Measurements from ENCODE around the gene OTOA.
"Not testable (repeated sequence)": the region's sequence is repeated elsewhere in the genome, so short reads cannot be mapped to it uniquely, and the experiment has no call there.

OTOA gene

DNA sequence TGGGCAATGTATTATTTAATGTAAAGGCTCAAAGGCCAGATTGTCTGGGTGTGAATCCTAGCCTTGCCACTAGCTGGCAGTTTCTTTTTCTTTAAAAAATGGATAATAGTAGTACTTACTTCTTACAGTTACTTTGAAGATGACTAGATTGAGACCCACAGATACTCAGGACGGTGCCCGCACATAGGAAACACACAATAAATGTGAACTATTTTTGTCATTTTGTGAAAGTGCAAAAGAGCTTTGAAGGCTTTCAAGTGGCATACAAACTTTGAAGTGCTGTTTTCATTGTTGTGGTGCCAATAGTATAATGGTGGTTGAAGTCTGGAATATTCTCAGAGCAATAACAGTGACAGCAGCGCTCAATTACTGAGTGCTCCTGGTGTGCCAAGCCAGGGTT is 63.6 kb downstream of the OTOA start:
- DNase-seq = no peak

DNA sequence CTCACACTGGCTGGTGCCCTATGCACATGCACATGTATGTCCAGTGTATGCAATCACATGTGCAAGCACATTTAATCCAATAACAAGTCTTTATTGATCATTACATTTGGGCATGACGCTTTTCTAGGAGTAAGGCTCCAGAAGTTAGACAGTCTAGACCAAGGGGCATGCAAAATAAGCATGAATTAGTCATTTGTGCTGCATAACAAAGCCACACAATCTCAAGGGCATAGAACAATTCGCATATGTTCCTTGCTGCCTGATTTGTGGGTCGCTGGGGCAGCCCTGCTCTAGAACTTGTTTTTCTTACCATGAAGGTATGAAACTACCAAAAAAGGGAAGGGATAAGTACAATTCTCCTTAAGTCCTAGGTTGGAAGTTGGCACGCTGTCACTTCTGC is 67.5 kb downstream of the OTOA start:
- DNase-seq = not testable (repeated sequence)

DNA sequence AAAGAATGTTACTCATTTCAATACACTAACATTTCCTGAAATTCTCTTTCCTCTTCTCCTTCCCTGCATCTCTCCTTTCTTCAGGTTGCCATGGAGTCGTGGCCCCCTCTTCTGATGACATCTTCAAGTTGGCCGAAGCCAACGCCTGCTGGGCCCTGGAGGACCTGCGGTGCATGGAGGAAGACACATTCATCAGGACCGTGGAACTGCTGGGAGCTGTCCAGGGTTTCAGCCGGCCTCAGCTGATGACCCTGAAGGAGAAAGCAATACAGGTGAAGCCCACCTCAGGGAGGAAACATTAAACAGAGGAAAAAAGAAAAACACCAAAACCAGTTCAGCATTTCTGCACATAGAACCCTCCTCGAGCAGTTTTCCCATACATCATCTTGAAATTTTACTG is 76.9 kb downstream of the OTOA start:
- not testable (repeated sequence) for DNase-seq

DNA sequence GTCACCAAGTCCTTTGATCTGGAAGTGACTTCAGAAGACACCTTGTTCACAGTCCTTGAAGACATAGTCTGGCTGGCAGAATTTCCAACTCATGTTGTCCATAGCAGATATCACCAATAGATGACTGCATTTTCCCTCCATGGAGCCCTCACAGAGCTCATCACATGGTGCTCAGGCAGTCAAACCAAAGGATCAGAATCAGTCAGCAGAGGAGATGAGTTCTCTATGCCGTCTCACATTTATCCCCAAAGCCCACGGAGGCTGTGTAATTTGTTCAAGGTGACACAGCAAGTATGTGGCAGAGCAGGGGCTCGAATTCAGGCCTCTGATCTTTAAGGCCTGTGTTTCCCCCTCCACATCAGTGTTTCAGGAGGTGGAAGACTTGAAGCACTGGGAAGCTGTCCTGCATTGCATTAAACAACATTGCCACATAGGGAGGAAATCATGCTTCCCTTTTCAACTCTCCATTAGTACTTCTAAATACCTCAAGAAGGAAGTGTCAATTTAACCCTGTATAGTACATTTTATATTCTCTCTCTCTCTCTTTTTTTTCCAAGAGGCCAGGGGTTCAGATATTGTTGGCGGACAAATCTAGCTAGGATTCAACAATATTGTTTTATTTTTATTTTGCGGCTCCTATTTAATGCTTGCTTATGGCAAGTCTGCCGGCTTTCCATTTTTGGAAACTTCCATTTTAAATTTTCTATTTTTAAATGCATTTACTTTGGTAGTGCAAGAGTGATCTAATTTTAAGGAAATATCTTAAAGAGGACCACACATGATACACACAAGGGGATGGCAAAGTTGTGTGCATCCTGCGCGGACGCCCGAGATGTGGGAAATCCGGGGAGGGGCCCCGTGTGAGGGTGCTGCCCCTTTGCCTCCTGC is 92.7 kb downstream of the OTOA start:
- DNase-seq = peak; percentile 4 to 15

DNA sequence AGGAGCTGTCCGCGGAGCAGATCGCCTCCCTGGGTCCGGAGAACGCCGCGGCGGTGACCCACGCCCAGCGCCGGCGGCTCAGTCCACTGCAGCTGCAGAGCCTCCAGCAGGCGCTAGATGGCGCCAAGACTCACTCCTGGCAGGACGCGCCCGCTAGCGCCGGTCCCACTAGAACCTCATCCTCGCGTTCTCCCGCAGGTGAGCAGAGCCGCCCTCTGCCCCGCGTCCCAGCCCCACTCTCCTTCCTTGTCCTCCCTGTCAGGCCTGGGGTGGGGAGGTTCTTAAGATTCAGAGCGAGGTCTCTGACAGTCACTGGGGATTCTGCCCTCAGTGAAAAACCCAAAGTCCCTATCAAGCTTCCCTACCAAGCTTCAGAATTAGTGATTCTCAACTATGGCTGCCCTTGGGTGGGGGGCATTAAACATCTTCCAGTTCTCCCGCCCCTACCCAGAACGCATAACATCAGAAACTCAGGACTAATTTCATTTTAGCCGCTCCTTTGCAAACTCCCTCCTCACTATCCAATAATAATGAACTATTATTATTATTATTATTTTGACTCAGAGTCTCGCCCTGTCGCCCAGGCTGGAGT is 93.4 kb downstream of the OTOA start:
- DNase-seq = not testable (repeated sequence)

DNA sequence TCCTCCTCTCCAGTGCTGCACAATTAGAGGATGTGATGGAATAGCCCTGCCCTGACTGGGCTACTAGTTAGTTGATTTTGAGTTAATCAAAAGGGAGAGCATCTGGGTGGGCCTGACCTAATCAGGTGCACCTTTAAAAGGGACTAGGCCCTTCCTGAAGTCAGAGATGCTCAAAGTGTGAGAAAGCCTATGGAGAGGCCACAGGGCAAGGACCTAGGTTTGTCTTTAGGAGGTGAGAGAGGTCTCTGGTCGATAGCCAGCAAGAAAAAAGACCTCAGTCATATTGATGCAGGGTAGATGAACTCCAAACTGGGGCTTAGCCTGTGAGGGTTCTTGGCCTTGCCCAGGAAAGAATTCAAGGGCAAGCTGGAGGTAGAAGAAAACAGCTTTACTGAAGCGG is 104.5 kb downstream of the OTOA start:
- not testable (repeated sequence) for DNase-seq

DNA sequence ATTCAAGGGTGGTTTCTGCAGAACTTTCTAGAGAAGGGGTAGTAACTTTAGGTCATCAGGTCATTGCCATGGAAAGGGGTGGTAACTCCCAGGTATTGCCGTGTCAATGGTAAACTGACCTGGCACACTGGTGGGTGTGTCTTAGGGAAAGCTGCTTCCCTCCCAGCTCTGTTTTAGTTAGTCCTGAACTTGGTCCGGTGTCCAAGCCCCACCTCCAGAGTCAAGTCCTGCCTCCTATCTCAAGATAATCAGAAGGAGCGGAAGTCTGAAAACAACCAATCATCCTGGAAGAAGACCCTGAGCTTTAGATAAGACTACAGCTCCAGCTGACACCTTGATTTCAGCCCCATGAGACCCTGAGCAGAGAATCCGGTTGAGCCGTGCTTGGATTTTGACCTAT is 105.0 kb downstream of the OTOA start:
- DNase-seq = not testable (repeated sequence)

DNA sequence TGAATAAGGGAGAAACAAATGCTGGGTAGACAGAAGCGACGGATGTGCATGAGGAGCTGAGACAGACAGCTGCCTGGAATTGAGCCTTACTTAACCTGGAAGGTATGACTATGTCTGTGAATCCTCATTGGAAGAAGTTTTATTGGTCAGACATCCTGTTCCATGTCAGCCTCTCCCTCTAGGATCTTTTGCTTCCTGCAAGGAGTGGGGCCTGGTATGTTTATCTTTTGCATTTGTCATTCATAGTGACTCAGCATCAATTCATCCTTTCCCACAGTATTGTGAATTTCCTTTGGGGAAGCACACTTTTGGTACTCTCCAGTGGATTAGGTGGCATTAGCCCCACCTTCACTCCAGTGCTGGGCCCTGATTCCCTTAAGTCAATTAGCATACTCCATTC is 105.5 kb downstream of the OTOA start:
- DNase-seq = not testable (repeated sequence)

DNA sequence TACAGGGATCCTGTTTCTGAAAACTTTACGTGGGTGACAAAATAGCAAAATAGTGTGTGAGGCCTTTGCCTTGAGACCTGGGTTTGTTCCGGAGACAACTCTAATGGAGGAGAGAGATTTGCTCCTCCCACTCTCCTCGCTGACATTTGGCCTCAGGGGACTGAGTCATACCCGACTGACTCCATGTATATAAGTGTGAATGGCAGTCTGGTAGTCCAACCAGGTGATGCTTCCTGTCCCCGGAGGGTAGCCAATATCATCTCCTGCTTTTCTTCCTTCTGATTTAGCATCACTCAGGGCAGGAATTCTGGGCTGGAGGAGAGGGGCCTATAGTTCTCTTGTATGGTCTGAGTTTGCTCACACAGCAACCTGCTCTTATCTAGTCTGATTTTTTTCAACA is 106.8 kb downstream of the OTOA start:
- not testable (repeated sequence) for DNase-seq

DNA sequence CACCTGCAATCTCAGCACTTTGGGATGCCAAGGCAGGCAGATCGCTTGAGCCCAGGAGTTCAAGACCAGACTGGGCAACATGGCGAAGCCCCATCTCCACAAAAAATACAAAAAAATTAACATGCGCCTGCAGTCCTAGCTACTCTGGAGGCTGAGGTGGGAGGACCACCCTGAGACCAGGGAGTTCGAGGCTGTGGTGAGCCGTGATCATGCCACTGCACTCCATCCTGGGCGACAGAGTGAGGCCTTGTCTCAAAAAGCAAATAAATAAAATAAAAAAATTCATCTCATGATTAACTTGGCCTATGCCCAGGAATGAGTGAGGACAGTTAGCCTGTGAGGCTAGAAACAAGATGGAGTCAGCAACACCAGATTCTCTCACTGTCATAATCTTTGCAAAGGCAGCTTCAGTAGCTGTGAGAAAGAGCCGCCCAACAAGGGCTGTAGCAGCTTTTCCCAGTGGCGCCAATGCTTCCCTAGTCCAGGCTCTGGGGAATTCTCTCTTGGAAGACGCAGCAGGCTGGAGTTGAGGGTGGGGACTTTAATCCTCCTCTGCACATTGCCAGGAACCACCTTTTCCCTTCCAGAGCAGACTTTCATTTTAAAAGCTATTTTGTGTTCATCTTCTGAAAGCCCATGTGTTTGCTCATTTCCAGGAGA is 108.9 kb downstream of the OTOA start:
- DNase-seq = not testable (repeated sequence)

DNA sequence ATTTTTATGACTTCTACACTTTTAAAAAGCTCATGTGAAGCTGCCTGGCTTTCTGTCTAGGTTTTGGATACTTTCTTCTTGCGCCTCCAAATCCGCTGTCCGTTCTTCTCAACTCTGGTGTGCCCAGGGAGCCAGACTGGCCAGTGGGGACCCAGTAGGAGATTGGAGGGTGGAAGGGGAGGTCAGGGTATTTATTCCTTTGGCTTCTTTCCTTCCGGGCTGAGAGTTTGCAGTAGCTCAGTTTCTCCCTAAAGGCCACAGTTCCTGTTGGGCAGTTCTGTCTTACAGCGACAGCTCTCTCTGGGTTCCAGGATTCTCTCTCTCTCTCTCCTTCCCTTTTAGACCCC is 109.4 kb downstream of the OTOA start:
- not testable (repeated sequence) for DNase-seq

DNA sequence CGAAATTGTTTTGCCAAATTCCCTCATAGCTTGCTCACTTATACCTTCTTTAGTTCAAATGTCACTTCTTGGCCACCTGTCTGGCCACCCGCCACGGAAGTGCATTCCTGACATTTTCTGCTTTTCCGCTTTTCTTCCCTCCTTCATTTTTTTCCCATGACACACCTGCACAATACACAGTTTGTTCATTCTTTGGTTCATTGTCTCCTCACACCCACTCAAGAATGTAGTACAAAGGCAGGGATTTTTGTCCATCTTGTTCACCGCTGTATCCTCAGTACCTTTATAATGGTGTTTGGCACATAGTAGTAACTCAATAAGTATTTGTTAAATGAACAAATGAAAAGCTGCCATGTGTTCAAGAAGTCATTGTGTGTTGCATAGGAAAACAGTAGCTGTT is 116.8 kb downstream of the OTOA start:
- DNase-seq = not testable (repeated sequence)

DNA sequence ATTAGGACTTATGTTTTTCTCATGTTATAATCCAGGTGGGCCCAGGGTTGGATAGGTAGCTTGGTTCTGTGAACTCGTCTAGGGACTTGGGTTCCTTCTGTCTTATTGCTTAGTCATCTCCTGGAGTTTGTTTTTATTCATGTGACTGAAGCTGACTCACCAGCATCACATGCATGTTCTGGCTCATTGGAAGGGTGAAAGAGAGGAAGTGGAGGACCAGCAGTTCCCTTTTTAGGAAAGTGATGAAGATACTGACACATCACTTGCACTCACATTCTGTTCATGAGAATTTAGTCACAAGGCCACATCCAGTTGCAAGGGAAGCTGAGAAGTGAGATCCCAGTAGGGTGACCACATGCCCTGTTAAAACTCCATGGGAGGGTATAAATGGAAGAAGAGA is 126.7 kb downstream of the OTOA start:
- DNase-seq = not testable (repeated sequence)

DNA sequence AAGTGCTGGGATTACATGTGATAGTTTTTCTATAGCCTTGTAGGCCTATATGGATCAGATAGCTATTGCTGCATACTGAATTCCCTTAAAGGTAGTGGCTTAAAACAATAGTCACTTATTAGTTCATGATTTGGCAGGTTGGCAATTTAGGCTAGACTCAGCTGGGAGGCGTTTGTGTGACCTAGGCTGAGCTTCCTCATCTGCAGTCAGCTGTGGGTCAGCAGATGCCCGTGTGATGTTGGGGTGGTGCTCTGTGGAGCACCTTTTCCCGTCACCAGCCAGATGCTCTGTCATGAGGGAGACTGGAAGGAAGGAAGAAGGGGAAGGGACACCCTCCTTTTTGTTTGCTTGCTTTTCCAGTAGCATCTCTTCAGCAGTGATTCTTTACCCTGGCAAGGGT is 129.5 kb downstream of the OTOA start:
- DNase-seq = not testable (repeated sequence)

DNA sequence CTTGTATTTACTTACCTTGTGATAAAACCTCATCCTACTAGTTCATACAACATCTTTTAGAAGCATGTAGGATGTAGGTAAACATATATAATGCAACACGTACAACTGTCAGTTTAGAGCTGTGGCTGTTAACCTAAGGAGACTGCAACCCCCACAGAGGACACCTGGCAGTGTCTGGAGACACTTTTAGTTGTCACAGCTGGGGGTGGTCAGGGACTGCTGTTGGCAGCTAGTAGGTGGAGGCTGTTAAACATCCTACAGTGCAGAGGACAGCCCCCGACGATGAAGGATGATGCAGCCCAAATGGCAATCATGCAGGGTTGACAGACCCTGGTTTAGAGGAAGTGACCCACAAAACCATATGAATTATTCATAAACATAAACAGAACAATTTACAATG is 134.8 kb downstream of the OTOA start:
- not testable (repeated sequence) for DNase-seq

DNA sequence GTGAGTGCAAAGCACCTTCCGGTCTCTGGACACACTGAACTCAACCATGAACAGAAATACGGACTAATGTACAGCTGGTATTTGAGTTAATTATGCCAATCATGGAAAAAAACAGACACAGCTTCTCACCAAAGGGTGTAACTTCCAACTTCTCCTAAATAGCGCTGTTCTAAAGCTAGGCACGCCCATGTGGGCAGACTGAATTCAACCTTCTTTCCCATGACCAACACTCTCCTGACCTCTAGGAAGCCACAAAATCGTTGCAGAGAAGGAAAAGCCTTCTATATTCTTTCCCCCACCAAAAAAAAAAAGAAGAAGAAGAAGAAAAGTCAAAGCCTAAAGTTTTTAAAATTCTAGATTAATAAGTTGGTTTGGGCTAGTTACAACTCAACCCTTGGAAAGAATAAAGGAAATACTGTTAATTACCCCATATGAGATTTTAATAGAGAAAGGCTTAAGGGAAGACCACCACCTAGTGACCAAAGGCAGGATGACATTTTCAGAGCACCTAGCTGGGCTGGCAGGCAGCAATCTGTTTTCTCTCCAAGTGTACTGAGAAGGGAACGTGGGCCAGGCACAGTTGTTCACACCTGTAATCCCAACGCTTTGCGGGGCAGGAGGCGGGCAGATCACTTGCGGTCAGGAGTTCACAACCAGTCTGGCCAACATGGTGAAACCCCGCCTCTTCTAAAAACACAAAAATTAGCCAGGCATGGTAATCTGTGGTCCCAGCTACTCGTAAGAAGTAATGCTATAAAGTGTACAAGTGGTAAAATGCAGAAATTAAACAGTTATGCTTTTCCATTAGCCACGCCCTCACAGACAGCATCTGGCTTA is 138.0 kb downstream of the OTOA start:
- peak; percentile 10 to 27 for DNase-seq

DNA sequence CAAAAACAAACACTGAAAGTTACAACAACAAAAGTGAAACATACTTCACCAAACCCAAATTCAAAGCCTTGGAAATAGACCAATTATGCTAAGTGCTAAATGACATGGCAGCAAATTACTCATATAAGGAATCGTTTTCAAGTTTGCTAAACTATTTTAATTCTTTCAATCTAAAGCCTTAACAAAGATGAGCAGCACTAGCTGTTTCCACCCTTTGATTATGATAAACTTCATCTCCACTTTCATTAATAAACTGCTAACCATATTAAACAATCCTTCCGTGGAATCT is 138.6 kb downstream of the OTOA start:
- not testable (repeated sequence) for DNase-seq

Data from activated CD4-positive, alpha-beta T cell treated with anti-CD3 and anti-CD28 coated beads, Interleukin-2, amount 50 U/mL, for 48 hours (primary cell).